Parathyroid adenoma (tissue), 2 donors: Measurements from ENCODE around the gene RGL1.

ENCODE experiments used
- H2AFZ ChIP-seq: fragments of 300-600 bp; sonication (generic); one replicate; pipeline ENCODE4 v1.7.0; 2017; ENCODE audit warnings: antibody characterized with exemption, mild to moderate bottlenecking
- H3K27ac ChIP-seq: fragments of 300-600 bp; sonication (generic); one replicate; pipeline ENCODE4 v1.7.0; 2017
- H3K27me3 ChIP-seq: fragments of 300-600 bp; sonication (generic); one replicate; pipeline ENCODE4 v1.7.0; 2017; ENCODE audit warnings: low read length; ENCODE audit not compliant: control insufficient read depth, insufficient read depth
- H3K36me3 ChIP-seq: fragments of 300-600 bp; sonication (generic); one replicate; pipeline ENCODE4 v1.7.0; 2017; ENCODE audit warnings: low read length; ENCODE audit not compliant: control insufficient read depth, insufficient read depth
- H3K4me1 ChIP-seq: fragments of 300-600 bp; sonication (generic); one replicate; pipeline ENCODE4 v1.7.0; 2017; ENCODE audit warnings: control low read depth
- H3K4me2 ChIP-seq: fragments of 300-600 bp; sonication (generic); one replicate; pipeline ENCODE4 v1.7.0; 2017; ENCODE audit warnings: low read length
- H3K4me3 ChIP-seq: fragments of 300-600 bp; sonication (generic); one replicate; pipeline ENCODE4 v1.7.0; 2017; ENCODE audit warnings: low read depth, low read length
- H3K79me2 ChIP-seq: fragments of 300-600 bp; sonication (generic); one replicate; pipeline ENCODE4 v1.7.0; 2017; ENCODE audit warnings: control low read depth
- H3K9ac ChIP-seq: fragments of 300-600 bp; sonication (generic); one replicate; pipeline ENCODE4 v1.7.0; 2017; ENCODE audit warnings: mild to moderate bottlenecking
- H3K9me3 ChIP-seq: fragments of 300-600 bp; sonication (generic); one replicate; pipeline ENCODE4 v1.7.0; 2017; ENCODE audit warnings: low read length; ENCODE audit not compliant: control insufficient read depth
- CTCF ChIP-seq: fragments of 300-600 bp; sonication (generic); IDR thresholded peaks from one replicate; pipeline ENCODE4 v1.7.0; 2017; ENCODE audit warnings: antibody characterized with exemption, mild to moderate bottlenecking
- donor health status: primary hyperparathyroidism.

RGL1 gene

GRCh38 chr1:183884526-183884925 is 79.6 kb downstream of the RGL1 start:
- H3K36me3 ChIP-seq, result no peaks in the 10 kb centered on the region
- TF ChIP-seq CTCF, result no peak
- no peaks in the 10 kb centered on the region for H3K27me3 ChIP-seq
- H3K9me3 ChIP-seq, result no peaks in the 10 kb centered on the region
- H3K27ac ChIP-seq, result no peak overlapping the region
- no peak overlapping the region for H3K4me2 ChIP-seq
- no peak overlapping the region for H3K9ac ChIP-seq
- H3K4me3 ChIP-seq, result no peak overlapping the region
- H3K79me2 ChIP-seq, result no peaks in the 10 kb centered on the region
- H3K4me1 ChIP-seq, result no peaks in the 10 kb centered on the region
- H2AFZ ChIP-seq, result no peak overlapping the region

- H3K27me3 ChIP-seq, result no peaks in the 10 kb centered on the region
- no peak for TF ChIP-seq CTCF
- H3K9ac ChIP-seq, result no peak overlapping the region
- H3K9me3 ChIP-seq, result no peaks in the 10 kb centered on the region
- H2AFZ ChIP-seq, result no peak overlapping the region
- no peaks in the 10 kb centered on the region for H3K4me1 ChIP-seq
- H3K27ac ChIP-seq, result no peak overlapping the region
- H3K4me3 ChIP-seq, result no peak overlapping the region
- no peaks in the 10 kb centered on the region for H3K36me3 ChIP-seq
- H3K79me2 ChIP-seq, result no peaks in the 10 kb centered on the region
- H3K4me2 ChIP-seq, result no peak overlapping the region
These were observed 80.3 kb downstream of the RGL1 start for GRCh38 chr1:183885142-183885735.

GRCh38 chr1:183886083-183886828 is 81.3 kb downstream of the RGL1 start:
- Histone ChIP-seq H3K4me2 (no peak overlapping the region), H3K9me3 (no peaks in the 10 kb centered on the region), H3K4me1 (no peaks in the 10 kb centered on the region), H3K36me3 (no peaks in the 10 kb centered on the region), H3K27me3 (no peaks in the 10 kb centered on the region), H2AFZ (no peak overlapping the region), H3K4me3 (no peak overlapping the region), H3K79me2 (no peaks in the 10 kb centered on the region), H3K27ac (no peak overlapping the region), H3K9ac (no peak overlapping the region)
- TF ChIP-seq CTCF, result no peak

DNA sequence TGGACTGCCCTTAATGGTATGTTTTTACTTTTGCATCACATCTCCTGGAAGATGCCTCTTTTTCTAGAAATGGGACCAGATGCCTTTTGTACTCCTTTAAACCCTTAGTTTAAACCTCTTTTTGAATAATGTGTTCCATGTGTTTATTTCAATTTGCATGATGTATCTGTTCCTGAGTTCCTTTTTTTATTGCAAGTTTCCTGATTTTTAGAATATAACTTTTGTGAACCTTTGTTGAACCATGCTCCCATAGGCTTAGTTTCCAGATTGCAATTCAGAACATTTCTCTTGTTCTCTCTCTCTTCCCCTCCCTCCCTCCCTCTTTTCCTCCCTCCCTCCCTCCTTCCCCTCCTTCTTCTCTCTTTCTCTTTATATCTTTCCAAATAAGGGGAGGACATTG is 81.9 kb downstream of the RGL1 start:
- TF ChIP-seq CTCF, result no peak
- Histone ChIP-seq H3K4me3 (no peak overlapping the region), H3K9ac (no peak overlapping the region), H3K36me3 (no peaks in the 10 kb centered on the region), H3K79me2 (no peaks in the 10 kb centered on the region), H3K4me1 (no peaks in the 10 kb centered on the region), H2AFZ (no peak overlapping the region), H3K4me2 (no peak overlapping the region), H3K9me3 (no peaks in the 10 kb centered on the region), H3K27ac (no peak overlapping the region), H3K27me3 (no peaks in the 10 kb centered on the region)
